DND-41 (cell line): ENCODE measurements around the gene EN1.

ENCODE experiments used
- ATAC-seq: fragments of 200-7000 bp; cut with Tn5 transposase; 3 replicates; pipeline ENCODE4 v1.9.1; 2021; ENCODE audit warnings: low read depth; ENCODE audit not compliant: insufficient read depth
- DNase-seq: peaks from one replicate; pipeline ENCODE4 v3.0.0-alpha.2; 2020
- H2AFZ ChIP-seq: 2 replicates; pipeline ENCODE4 v1.6.0; 2012; ENCODE audit warnings: low read depth, low read length
- H3K27ac ChIP-seq: 2 replicates; pipeline ENCODE4 v1.5.1; 2012; ENCODE audit warnings: low read length, inconsistent platforms
- H3K27me3 ChIP-seq: fragments of 200-600 bp; sonication (generic); 2 replicates; pipeline ENCODE4 v1.6.0; 2012; ENCODE audit warnings: low read length, mild to moderate bottlenecking, inconsistent platforms; ENCODE audit not compliant: insufficient read depth, poor library complexity
- H3K36me3 ChIP-seq: 2 replicates; pipeline ENCODE4 v1.5.1; 2012; ENCODE audit warnings: low read length, inconsistent platforms; ENCODE audit not compliant: insufficient read depth
- H3K4me1 ChIP-seq: 2 replicates; pipeline ENCODE4 v1.5.1; 2012; ENCODE audit warnings: mild to moderate bottlenecking, low read length; ENCODE audit not compliant: insufficient read depth
- H3K4me2 ChIP-seq: 2 replicates; pipeline ENCODE4 v1.6.0; 2012; ENCODE audit warnings: mild to moderate bottlenecking, moderate library complexity, low read length, inconsistent platforms; ENCODE audit not compliant: insufficient read depth
- H3K4me3 ChIP-seq, 2 experiments: fragments of 200-600 bp in 1 of 2; shearing (Covaris generic) in 1 of 2; 2 replicates each; pipeline ENCODE4 v1.5.1; 2012 to 2016; ENCODE audit warnings: inconsistent platforms in 2 of 2, low read length in 2 of 2, mild to moderate bottlenecking in 2 of 2, low read depth in 1 of 2, moderate library complexity in 1 of 2
- H3K79me2 ChIP-seq: 2 replicates; pipeline ENCODE4 v1.6.0; 2012; ENCODE audit warnings: low read length, inconsistent platforms; ENCODE audit not compliant: insufficient read depth
- H3K9ac ChIP-seq: 2 replicates; pipeline ENCODE4 v1.6.0; 2012; ENCODE audit warnings: low read depth, mild to moderate bottlenecking, inconsistent platforms, low read length, moderate library complexity
- H3K9me3 ChIP-seq: 2 replicates; pipeline ENCODE4 v1.5.1; 2012; ENCODE audit warnings: low read length, moderate library complexity, mild to moderate bottlenecking, inconsistent platforms; ENCODE audit not compliant: insufficient read depth, severe bottlenecking
- H4K20me1 ChIP-seq: 2 replicates; pipeline ENCODE4 v1.6.0; 2012; ENCODE audit warnings: low read length; ENCODE audit not compliant: insufficient read depth
- EZH2 ChIP-seq: IDR thresholded peaks from 3 replicates; pipeline ENCODE4 v1.6.1; 2012; ENCODE audit warnings: borderline replicate concordance, low read depth, mild to moderate bottlenecking, moderate library complexity, low read length, inconsistent platforms; ENCODE audit not compliant: severe bottlenecking
- TF ChIP-seq, protein P1 (sequence below): IDR thresholded peaks from 2 replicates; pipeline ENCODE4 v1.5.1; 2012; ENCODE audit warnings: borderline replicate concordance, low read length, moderate library complexity, mild to moderate bottlenecking; ENCODE audit not compliant: poor library complexity, severe bottlenecking; ENCODE audit errors: extremely low read depth

The EN1 gene

DNA sequence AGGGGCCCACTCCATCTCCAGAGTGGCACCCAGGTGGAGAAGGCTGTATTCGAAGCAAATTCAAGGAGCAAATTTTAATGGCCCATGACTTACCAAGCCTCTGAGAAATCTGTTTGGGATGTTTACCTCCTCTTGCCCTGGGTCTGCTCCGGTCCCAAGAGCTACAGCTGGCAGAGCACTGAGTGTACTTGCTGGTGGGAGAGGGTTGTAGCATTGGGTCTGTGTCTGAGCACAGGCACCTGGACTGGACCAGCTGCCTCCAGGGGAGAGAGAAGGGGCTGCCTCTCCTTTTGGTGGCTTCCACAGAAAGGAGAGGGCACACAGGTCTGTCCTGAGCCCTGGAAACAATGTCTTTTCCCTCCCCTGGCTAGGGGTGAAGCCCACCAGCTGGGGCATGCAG is 9.8 kb downstream of the EN1 start:
- Histone ChIP-seq H3K9me3 (no peaks in the 10 kb centered on the region), H3K4me3 (no peak overlapping the region), H3K9ac (no peak overlapping the region), H3K36me3 (no peaks in the 10 kb centered on the region), H3K4me1 (no peaks in the 10 kb centered on the region), H2AFZ (no peak overlapping the region), H3K27ac (no peak overlapping the region), H3K79me2 (no peaks in the 10 kb centered on the region), H3K27me3 (no peaks in the 10 kb centered on the region), H4K20me1 (peaks cover 3% of the 10 kb centered on the region; the same call in 1 of the 2 replicates), H3K4me2 (no peak overlapping the region)
- DNase-seq (no peak), ATAC-seq (no peak)
- TF ChIP-seq EZH2 = no peak
- TF ChIP-seq, protein P1, sequence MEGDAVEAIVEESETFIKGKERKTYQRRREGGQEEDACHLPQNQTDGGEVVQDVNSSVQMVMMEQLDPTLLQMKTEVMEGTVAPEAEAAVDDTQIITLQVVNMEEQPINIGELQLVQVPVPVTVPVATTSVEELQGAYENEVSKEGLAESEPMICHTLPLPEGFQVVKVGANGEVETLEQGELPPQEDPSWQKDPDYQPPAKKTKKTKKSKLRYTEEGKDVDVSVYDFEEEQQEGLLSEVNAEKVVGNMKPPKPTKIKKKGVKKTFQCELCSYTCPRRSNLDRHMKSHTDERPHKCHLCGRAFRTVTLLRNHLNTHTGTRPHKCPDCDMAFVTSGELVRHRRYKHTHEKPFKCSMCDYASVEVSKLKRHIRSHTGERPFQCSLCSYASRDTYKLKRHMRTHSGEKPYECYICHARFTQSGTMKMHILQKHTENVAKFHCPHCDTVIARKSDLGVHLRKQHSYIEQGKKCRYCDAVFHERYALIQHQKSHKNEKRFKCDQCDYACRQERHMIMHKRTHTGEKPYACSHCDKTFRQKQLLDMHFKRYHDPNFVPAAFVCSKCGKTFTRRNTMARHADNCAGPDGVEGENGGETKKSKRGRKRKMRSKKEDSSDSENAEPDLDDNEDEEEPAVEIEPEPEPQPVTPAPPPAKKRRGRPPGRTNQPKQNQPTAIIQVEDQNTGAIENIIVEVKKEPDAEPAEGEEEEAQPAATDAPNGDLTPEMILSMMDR = no peak

DNA sequence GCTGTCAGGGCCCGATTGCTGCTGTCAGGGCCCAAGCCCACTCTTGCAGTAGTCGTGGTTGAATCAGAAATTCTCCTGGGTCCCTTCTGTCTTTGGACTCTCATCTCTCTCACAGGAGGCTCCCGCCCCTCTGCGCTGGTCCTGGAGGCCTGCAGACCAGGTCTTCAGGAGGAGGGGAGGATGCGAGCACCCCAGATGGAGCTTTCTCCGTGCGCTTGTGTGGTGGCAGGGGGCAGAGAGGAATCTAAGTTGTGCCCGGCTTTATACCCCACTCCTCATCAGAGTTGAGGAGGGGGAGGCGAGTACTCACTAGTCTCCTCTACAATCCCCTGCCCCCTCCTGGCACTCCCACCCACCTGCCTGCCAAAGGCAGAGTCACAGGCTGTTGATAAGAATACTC is 10.4 kb downstream of the EN1 start:
- TF ChIP-seq, protein P1 = no peak
- TF ChIP-seq EZH2 = no peak
- H3K36me3 ChIP-seq = no peaks in the 10 kb centered on the region
- H2AFZ ChIP-seq = no peak overlapping the region
- H3K4me3 ChIP-seq = no peak overlapping the region
- no peaks in the 10 kb centered on the region for H3K27me3 ChIP-seq
- H3K9me3 ChIP-seq = no peaks in the 10 kb centered on the region
- peaks cover 3% of the 10 kb centered on the region; the same call in 1 of the 2 replicates for H4K20me1 ChIP-seq
- no peaks in the 10 kb centered on the region for H3K79me2 ChIP-seq
- H3K9ac ChIP-seq = no peak overlapping the region
- H3K4me1 ChIP-seq = no peaks in the 10 kb centered on the region
- no peak overlapping the region for H3K27ac ChIP-seq
- no peak for DNase-seq
- ATAC-seq = no peak
- H3K4me2 ChIP-seq = no peak overlapping the region

DNA sequence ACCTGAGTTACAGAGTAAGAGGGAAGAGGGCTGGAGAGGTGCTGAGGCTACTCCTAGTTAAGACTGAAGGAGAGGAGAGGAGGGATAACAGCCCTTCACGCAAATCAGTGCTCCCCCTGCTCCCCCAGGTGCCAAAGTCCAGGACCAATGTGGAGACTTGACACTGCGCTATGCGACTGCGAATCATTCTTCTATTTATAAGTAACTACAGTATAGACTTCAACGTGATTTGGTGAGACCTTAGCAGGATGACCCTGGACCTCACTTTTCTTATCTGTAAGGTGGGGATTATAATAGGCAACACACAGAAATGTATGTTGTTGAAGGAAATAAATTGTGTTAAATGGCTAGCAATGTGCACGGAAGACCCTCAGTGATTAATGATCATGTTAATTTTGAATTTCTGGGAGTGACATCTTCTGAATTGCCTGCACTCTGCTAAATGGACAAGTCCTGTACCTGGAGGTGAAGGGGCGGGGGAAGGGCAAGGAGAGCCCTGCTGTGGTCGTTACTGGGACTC is 11.0 kb downstream of the EN1 start:
- no peak overlapping the region for H2AFZ ChIP-seq
- H3K9ac ChIP-seq = no peak overlapping the region
- no peaks in the 10 kb centered on the region for H3K9me3 ChIP-seq
- no peak overlapping the region for H3K4me2 ChIP-seq
- no peak overlapping the region for H3K27ac ChIP-seq
- no peaks in the 10 kb centered on the region for H3K4me1 ChIP-seq
- no peaks in the 10 kb centered on the region for H3K79me2 ChIP-seq
- no peak overlapping the region for H3K4me3 ChIP-seq
- no peak for DNase-seq
- H4K20me1 ChIP-seq = peaks cover 3% of the 10 kb centered on the region; the same call in 1 of the 2 replicates
- H3K36me3 ChIP-seq = no peaks in the 10 kb centered on the region
- no peak for ATAC-seq
- TF ChIP-seq, protein P1 = no peak
- no peak for TF ChIP-seq EZH2
- no peaks in the 10 kb centered on the region for H3K27me3 ChIP-seq
